Inflammatory macrophage treated with lipopolysaccharide for 1 hour (primary cell): ENCODE measurements around the gene ECEL1.
A peak's percentile ranks its signal among the peaks of the same experiment; 100 is the strongest.
"Not testable (repeated sequence)": the region's sequence is repeated elsewhere in the genome, so short reads cannot be mapped to it uniquely, and the experiment has no call there.

ENCODE experiments used
- DNase-seq, 2 donors: peaks; one replicate each; pipeline ENCODE4 v3.0.0-alpha.2; 2020 to 2022

ECEL1 gene

GRCh38 chr2:232440220-232441018 lies 47.2 kb downstream of the ECEL1 start:
- DNase-seq, result peak; percentile 45 to 94

- DNase-seq, result no peak
These were observed 47.9 kb downstream of the ECEL1 start for GRCh38 chr2:232439758-232440135.

- peak in 1 of 2 donors; percentile 45 for DNase-seq
These were observed 48.5 kb downstream of the ECEL1 start for GRCh38 chr2:232438951-232439757.

GRCh38 chr2:232438091-232438490 lies 49.5 kb downstream of the ECEL1 start:
- no peak for DNase-seq

- no peak for DNase-seq
These were observed 50.5 kb downstream of the ECEL1 start for GRCh38 chr2:232437195-232437571.

GRCh38 chr2:232436381-232437194 lies 51.0 kb downstream of the ECEL1 start:
- DNase-seq, result no peak

- no peak for DNase-seq
These were observed 51.8 kb downstream of the ECEL1 start for GRCh38 chr2:232435805-232436204.

- DNase-seq, result no peak
These were observed 52.3 kb downstream of the ECEL1 start for GRCh38 chr2:232435375-232435648.

- DNase-seq, result no peak
These were observed 52.9 kb downstream of the ECEL1 start for GRCh38 chr2:232434563-232435374.

GRCh38 chr2:232434091-232434490 lies 53.5 kb downstream of the ECEL1 start:
- DNase-seq, result no peak

GRCh38 chr2:232433622-232434021 lies 54.0 kb downstream of the ECEL1 start:
- DNase-seq, result not testable (repeated sequence)

- DNase-seq, result no peak
These were observed 54.9 kb downstream of the ECEL1 start for GRCh38 chr2:232432598-232433184.

- DNase-seq, result no peak
These were observed 55.7 kb downstream of the ECEL1 start for GRCh38 chr2:232431705-232432590.
